Left renal cortex interstitium (tissue), 4 donors: Measurements from ENCODE around the gene PBX2. TPM values are rescaled to one million over a fixed set of nuclear protein-coding genes. Genes with fewer than 3 reads are reported as not detected.
"Not testable (repeated sequence)": the region's sequence is repeated elsewhere in the genome, so short reads cannot be mapped to it uniquely, and the experiment has no call there.

Experiments
- DNase-seq, 4 donors: peaks; one replicate each; pipeline ENCODE4 v3.0.0-alpha.2; 2013; ENCODE audit warnings: low read depth in 4 of 4, low spot score in 2 of 4, missing footprints in 1 of 4
- polyA plus RNA-seq, 4 donors: library from polyadenylated mRNA; unstranded; fragments of 120-200 nt; gene quantifications; one replicate each; pipeline ENCODE4 v1.2.1, GENCODE V29; 2013; ENCODE audit not compliant: insufficient read length in 4 of 4

Gene PBX2, protein sequence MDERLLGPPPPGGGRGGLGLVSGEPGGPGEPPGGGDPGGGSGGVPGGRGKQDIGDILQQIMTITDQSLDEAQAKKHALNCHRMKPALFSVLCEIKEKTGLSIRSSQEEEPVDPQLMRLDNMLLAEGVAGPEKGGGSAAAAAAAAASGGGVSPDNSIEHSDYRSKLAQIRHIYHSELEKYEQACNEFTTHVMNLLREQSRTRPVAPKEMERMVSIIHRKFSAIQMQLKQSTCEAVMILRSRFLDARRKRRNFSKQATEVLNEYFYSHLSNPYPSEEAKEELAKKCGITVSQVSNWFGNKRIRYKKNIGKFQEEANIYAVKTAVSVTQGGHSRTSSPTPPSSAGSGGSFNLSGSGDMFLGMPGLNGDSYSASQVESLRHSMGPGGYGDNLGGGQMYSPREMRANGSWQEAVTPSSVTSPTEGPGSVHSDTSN
- polyA plus RNA-seq: 100 to 1,000 TPM; 150 to 221 (median 179) TPM

DNA sequence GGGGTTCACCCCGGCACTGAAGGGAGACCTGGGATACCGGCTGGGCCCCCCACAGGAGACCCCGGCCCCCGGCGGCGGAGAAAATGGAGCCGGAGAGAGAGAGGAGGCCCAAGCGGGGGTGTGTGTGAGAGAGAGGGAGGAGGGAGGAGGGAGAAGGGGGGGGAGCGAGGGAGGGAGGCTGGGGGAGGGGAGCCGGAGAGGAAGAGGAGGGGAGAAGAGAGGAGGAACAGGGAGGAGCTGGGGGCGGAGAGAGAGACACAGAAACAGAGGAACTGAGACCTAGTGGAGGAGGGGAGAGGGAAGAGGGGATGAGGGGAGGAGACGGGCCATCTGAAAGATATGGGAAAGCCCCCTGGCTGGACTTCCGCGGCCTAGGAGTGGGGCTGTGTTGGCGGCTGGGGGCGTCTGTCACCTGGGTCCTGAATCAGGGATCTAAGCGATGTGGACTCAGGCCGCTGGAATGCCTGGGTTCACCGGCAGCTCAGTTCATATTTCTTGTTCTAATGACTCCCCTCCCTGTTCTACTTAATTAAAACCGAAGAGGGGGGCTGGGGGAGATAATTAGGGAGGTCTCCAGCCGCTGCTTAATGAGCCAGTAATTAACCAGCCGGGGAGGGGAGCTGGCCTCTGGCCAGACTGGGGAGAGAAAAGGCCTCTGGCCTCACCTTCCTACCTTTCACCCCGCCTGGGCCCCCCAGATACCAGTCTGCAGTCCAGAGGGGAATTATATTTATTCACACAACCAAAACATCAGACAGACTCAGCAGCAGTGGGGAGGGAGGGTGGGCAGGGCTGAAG is at the start of gene PBX2:
PBX2 (minus strand) TSS at position 149 of the 798 bp plus-strand sequence. CDS start 287 bp downstream, outside the sequence.
- DNase-seq: peak; percentile 77 to 93 (median 88)

- no peak for DNase-seq
These were observed 49.5 kb upstream of the PBX2 start for GRCh38 chr6:32239462-32239861.

- DNase-seq: no peak
These were observed 44.9 kb upstream of the PBX2 start for GRCh38 chr6:32234934-32235333.

DNA sequence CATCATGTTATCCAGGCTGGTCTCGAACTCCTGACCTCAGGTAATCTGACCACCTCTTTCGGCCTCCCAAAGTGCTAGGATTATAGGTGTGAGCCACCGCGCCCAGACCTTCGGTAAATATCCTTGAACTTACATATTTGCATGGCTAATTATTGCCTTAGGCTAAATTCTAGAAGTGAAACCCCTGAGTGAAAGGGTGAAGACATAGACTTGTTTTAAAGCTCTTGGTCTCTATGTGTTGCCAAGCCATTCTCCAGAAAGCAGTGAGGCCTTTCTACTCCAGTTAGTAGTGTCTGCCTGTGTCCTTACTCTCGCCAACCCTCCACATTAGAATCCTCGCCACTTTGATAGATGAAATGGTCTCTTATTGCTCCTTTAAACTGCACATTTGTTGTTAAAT is 36.4 kb upstream of the PBX2 start:
- DNase-seq: no peak

DNA sequence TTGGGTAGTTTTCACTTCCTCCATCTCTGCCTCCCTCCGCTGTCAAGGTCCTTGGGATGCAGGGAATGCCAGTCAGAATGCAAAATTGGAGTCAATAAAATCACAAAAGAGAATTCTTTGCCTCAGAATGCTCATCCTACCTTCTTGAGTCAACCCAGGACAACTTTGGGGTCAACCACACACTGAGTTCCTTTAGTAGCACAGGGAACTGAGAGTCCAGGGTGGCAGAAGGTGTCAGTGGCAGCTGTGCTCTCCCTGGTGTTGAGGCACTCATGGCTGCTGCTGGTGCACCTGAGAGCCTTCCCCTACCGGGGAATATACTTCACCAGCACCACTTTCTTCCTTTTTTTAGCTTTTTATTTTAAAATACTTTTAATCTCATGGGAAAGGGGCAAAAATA is 34.7 kb upstream of the PBX2 start:
- no peak for DNase-seq

DNA sequence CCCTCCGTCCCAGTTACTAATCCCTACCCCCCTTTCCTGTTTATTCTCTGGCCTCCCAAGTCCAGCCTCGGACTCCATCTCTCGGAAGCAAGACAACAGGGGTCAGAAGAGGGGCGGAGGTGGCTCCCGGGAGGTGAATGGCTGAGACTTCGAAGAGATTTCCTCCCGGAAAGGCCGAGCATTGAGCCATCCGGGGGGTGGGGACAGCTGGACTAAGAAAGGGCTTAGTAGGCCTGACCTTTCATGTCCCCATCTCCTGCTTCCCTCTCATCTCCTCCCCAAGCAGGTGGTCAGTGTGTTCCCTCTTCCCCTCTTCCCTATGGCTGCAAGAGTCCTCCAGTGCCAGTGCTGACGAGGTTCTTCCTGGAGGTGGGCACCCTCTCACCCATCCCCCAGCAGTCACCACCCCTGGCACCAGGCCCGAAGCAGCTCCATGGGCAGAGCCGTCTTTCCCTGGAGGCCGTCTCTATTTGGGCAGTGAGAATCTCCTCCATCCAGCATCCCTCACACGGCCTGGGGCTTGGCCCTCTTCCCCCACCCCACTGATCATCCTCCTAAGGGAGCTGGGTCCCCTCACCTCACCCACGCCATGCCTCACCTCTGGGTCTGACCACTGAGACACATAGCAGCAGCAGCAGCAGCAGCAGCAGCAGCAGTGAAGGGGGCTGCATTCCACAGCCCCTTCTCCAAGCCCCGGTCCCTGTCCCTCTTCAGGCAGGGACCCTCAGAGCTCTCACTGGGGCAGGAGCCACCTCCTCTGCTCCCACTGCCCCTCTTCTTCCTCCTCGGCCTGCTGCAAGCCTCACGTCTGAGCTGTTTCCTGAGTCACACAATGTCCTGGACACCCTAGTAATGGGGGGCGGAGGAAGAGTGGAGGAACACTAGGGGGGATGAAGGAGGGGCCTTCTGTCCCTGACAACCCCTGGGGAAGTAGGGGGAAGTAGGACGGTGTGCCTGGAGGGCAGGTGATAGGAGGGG is 33.5 kb upstream of the PBX2 start, which contains the start of gene NOTCH4:
NOTCH4 (minus strand) TSS at position 810 of the 978 bp plus-strand sequence; CDS start at position 671, 139 bp downstream.
- no peak for DNase-seq

DNA sequence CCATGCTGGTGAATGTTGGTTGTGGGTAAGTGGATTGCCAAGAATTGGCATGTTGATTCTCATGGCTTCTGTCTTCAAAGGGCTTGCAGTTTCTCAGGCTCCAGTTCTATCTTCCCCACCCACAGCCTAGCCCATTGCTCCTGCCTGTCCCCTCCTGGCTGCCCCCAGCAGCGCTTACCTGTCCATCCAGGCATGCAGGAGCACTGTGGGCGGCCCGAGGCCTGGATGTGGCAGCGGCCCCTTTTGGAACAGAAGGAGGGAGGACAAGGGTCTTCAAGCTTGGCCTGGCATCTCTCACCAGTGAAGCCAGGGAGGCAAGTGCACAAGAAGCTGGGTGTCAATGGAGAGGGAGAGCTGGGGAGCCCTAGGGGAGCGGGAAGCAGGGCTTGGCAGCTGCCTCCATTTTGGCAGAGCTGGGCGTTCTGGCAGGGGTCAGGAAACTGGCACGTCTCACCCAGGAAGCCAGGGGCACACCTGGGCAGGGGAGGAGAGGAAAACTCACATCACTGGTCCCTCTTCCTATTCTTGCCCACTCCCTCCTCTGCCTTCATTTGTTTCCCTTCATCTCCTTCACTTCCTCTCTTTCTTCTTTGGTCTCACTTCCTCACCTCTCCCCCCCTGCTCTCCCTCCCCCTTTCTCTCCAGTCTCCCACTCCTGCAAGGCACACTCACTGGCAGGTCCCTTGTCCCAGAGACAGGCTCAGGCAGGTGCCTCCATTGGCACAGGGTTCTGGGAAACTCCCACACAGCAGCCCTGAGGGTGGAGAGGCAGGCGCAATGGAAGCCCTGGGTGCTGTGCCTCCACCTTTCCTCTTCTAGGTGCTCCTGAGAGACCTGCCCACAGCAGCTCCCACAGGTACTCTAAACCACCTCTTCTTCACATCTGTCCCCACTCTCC is 32.6 kb upstream of the PBX2 start:
- no peak for DNase-seq

- DNase-seq: no peak
These were observed 30.0 kb upstream of the PBX2 start for GRCh38 chr6:32220021-32220420.

DNA sequence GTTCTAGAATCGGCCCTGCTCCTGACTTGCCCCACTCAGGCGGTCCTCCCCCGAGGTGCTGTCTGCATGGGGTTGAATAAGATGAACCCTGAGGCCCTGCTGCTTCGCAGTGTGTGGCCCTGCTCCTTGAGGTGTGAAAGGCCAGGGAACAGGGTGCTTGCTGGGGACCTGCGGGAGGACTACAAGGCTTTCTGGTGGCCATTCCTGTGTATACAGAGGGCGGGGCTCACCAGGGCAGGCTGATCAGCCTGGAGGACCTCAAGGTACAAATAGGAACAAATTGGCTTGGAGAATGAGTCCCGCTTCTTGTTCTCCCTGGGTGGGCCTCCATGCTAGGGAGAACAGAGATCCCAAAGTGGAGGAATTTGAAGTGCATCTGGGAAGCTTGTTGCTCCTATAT is 28.2 kb upstream of the PBX2 start:
- no peak for DNase-seq

GRCh38 chr6:32216998-32217397 is 27.0 kb upstream of the PBX2 start:
- no peak for DNase-seq

GRCh38 chr6:32216285-32216684 is 26.3 kb upstream of the PBX2 start:
- no peak for DNase-seq

GRCh38 chr6:32215617-32216016 is 25.6 kb upstream of the PBX2 start:
- DNase-seq: no peak

- DNase-seq: no peak
These were observed 24.1 kb upstream of the PBX2 start for GRCh38 chr6:32214126-32214525.

DNA sequence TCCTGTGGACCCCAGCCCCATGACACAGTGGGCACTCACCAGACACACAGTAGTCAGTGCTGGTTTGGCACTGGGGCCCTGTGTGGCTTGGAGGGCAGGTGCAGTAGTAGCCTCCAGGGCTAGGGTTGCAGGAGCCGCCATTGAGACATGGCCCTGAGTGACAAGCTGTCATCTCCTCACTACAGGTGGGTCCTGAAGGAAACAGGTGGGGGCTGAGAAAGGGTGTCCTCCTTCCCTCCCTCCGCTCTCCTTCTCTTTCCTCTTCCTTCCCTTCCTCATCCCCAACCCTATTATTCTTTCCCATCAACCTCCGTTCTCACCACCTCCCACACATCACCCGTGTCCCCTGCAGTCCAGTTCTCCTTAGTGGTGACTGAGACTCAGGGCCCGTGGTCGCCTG is 23.6 kb upstream of the PBX2 start:
- no peak for DNase-seq

GRCh38 chr6:32212076-32212760 is 22.2 kb upstream of the PBX2 start:
- no peak for DNase-seq

DNA sequence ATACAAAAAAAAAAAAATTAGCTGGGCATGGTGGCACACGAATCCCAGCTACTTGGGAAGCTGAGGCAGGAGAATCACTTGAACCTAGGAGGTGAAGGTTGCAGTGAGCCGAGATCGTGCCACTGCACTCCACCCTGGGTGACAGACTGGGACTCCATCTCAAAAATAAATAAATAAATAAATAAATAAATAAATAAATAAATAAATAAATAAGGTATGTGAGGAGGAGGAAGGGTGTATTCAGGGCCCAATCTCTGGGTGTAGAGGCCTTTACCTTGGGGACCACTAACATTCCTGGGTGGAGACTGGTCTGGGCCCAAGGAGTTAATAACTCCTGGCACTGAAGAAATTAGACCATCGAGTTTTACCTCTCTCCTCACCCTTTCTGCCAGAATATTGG is 21.4 kb upstream of the PBX2 start:
- not testable (repeated sequence) for DNase-seq

DNA sequence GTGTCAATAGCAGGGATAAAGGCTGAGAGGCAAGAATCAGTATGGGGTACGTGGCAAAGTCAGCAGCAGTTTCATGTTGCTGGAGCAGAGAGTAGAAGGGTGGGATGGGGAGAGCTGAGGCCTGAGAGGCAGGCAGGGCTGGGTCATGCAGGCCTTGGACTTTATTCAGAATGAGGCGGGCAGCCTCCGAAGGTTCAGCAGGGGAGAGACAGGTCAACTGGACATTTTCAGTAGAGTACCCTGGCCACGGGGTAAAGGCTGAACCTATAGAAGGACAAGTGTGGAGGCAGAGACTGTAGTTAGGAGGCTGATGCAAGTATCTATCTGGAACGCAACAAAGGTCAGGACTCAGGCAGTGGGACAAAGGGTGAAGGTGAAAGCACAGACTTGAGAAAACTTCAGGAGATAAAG is 20.2 kb upstream of the PBX2 start:
- DNase-seq: no peak

GRCh38 chr6:32208996-32209395 is 19.0 kb upstream of the PBX2 start:
- no peak for DNase-seq

DNA sequence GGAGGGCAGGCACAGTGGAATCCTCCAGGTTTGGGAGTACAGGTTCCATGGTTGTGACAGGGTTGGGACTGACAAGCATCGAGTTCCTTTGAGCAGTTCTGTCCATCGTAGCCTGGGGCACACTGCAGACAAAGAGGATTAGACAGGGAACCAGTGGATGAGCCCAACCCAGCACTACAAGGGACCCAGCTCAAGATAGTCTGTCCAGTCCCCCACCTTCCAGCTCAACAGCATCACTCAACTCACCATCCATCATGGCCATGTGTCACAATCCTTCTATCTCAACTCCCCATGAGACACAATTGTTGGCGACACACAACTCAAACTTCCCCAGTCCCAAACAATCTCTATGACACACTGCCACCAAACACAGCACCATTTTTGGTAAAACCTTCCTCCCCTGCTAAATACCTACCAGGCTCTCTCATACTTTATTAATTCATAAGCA is 14.3 kb upstream of the PBX2 start:
- DNase-seq: no peak
